HL-60/S4 treated with retinoic acid at 250 ng/mL for 4 days and 3 days (cell line): ENCODE results near the gene ZFPL1.
"Not testable (repeated sequence)": the region's sequence is repeated elsewhere in the genome, so short reads cannot be mapped to it uniquely, and the experiment has no call there.

ENCODE experiments used
- in situ Hi-C: fragments of 300-500 bp; cut with MboI; formaldehyde crosslinking; loops from 2 replicates; pipeline ENCODE4 v1.7.0; 2022; ENCODE audit warnings: low sequenced_read_pairs

Gene ZFPL1

DNA sequence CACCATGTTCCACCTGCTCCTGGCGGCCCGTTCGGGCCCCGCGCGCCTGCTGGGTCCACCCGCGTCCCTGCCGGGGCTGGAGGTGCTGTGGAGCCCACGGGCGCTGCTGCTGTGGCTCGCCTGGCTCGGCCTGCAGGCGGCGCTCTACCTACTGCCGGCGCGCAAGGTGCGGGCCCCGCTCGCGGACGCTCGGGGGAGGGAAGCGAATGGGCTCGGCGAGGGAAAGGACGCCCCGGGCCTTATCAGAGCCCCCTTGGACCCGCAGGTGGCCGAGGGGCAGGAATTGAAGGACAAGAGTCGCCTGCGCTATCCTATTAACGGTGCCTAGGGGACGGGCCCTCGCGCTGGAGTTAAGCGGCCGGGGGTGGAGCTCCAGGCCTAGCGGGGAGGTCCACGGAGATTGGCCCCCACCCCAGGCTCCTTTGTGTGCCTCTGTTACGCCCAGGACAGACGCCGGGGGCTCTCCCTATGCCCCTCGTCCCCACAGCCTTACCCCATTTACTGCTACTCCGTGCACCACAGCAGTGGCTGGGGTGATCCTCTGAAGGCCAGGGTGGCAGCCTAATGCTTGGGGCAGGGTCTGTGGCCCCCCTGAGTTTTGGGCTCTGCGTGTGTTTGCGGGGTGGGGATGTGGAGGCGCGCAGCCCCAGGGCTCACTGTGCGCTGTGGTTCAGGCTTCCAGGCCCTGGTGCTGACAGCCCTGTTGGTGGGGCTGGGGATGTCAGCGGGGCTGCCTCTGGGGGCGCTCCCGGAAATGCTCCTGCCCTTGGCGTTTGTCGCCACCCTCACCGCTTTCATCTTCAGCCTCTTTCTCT is 28.7 kb downstream of the ZFPL1 start:
- in situ Hi-C loops = no loop called here

DNA sequence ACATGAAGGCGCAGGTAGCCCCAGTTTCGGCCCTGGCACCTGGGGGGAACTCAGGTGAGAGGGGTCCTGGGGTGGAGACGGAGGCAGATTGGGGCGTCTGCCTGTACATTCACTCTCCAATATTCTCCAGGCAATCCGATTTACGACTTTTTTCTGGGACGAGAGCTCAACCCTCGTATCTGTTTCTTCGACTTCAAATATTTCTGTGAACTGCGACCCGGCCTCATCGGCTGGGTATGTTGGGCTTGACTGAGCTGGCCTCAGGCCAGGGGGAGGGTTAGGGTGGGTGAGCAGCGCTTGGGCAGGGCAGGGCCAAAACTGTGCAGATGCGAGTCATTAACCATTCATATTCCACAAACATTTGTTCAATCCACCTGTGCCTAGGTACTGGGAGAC is 29.3 kb downstream of the ZFPL1 start:
- in situ Hi-C loops = no loop called here

GRCh38 chr11:65113839-65114238 is 29.8 kb downstream of the ZFPL1 start:
- in situ Hi-C loops = no loop called here

DNA sequence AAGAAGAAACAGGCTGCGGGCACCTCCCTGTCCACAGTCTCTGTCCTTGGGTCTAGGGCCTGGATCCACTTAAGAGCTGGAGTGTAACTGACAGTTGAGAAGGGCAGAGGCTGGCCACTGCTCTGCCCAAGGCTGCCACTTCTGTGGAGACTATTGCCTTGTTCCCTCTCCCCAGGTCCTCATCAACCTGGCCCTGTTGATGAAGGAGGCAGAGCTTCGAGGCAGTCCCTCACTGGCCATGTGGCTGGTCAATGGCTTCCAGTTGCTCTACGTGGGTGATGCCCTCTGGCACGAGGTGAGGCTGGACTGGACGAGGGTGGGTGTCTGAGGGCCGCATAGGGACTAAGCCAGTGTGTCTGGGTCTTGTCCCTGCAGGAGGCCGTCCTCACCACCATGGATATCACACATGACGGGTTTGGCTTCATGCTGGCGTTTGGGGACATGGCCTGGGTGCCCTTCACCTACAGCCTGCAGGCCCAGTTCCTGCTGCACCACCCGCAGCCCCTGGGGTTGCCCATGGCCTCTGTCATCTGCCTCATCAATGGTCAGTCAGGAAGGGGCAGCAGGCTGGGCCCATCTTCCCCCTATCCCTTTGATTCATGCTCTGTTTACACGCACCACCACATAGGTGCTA is 30.6 kb downstream of the ZFPL1 start:
- in situ Hi-C loops = no loop called here

- in situ Hi-C loops = no loop called here
Measured at GRCh38 chr11:65115361-65116082, 31.5 kb downstream of the ZFPL1 start.

DNA sequence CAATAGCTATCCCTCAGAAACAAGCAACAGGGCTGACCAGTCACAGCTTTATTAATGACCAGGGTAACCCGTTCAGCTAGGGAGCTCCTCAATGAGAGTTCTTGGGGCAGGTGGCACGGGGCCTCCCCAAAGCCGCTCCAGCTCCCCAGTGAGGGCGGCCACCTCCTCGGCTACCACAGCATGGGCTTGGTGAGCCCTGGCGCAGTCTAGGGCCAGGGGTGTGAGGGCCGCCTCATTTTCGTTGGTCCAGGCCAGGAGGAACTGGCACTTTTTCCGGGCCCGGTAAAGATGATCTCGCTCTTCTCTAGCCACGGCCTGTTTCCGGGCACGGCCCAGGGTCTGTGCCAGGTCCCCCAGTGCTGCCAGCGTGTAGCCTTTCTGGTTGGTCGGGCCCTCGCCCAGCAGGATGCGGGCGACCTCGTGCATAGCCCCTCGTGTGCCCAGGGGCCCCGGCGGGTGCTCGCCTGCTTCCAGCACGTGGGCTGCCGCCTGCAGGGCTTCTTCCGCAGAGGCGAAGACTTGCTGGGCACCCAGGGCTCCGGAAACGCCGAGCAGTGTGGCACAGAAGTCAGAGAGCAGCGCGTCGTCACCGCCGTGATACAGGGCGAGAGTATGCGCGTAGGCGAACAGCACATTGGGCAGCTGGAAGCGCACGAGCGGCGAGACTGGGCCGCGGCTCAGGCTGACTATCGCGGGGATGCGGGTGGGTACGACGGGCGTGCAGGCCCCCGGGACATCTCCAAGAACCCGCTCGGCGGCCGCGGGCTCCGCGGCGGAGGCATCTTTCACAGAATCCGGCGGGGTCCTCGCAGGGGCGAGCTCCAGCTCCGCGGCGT is 32.6 kb downstream of the ZFPL1 start:
- in situ Hi-C loops = no loop called here

DNA sequence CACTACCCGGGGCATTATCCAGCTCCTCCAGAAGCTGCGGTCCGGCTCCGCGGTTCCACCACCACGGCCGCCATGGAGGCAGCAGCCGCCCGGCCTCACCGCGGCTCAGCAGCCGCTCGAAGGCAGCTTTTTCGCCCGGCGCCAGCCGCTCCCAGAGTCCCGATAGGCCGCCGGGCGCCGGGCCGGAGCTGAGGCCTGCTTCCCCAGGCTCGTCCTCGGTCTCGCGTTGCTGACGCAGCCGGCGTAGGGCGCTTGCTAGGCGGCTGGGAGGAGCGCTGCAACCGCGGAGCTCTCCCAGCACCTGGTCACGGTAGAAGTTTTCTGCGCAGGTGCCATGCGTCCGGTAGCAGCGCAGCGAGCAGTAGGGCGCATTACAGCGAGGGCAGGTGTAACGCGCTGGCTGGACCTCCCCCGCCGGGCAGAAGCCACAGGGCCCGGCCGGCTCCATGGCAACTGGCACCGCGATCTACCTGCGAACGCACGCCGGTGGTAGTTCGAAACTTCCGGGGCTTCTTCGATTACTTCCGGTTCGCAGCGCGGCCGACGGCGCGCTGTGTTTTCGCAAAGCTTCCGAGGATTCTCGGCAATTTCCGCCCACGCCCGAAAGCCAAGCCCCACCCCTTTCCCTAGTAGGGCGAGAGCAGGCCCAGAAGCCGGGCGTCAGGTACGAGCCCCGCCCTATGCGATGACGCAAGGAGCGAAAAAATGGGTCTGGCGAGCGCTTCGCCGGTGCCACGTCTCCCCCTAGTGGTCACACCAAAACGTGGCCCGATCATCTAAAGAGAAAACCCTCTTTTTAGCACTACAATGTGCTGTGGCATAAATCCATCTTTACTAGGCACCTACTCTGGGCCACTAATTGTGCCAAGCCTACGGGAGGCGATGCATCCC is 33.4 kb downstream of the ZFPL1 start, which contains the start of gene ZNHIT2:
Gene ZNHIT2, minus strand, starts transcription at position 496 of the 891 bp plus-strand sequence. Its CDS starts 48 bp downstream, at position 448.
- in situ Hi-C loops = no loop called here

DNA sequence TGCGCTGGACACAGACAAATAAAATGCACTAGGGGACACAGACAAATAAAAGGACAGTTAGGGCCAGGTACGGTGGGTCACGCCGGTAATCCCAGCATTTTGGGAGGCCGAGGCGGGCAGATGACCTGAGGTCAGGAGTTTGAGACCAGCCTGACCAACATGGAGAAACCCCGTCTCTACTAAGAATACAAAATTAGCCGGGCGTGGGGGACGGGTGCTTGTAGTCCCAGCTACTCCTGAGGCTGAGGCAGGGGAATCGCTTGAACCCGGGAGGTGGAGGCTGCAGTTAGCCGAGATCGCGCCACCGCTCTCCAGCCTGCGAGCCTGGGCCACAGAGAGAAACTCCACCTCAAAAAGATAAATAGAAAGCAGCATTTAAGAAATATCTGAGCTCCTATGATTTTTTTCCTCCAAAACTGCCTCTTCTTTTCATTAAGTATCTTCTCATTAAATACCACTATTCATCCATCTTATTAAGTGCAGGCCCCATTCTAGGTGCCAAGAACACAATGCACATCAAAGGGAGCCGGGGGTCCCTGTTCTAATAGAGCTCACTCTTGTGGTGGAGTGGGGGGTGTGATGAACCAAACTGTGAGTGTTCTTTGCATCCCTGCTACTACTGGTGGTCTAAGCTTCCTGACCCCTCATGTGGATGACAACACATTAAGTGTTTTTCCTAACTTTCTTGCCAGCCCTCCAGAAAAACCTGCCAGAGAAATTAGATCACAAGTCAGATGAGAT is 34.2 kb downstream of the ZFPL1 start:
- in situ Hi-C loops = no loop called here

DNA sequence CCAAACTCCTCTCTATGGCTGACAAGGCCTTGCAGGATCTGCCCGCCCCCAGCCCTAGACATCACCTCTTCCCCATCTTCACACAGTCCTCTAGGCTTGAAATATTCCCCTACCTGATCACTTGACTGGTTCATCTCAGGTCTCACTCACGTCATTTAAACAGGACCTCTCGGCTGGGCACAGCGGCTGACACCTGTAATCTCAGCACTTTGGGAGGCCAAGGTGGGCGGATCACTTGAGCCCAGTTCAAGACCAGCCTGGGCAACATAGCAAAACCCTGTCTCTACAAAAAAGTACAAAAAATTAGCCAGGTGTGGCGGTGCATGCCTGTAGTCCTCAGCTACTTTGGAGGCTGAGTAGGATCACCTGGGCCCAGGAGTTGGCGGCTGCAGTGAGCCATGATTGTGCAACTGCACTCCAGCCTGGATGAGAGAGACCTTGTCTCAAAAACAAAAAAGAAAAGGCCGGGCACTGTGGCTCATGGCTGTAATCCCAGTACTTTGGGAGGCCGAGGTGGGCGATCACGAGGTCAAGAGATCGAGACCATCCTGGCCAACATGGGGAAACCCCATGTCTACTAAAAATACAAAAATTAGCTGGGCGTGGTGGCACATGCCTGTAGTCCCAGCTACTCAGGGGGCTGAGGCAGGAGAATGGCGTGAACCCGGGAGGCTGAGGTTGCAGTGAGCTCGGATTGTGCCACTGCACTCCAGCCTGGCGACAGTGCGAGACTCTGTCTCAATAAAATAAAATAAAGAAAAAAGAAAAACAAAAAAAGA is 35.1 kb downstream of the ZFPL1 start:
- in situ Hi-C loops = not testable (repeated sequence)

DNA sequence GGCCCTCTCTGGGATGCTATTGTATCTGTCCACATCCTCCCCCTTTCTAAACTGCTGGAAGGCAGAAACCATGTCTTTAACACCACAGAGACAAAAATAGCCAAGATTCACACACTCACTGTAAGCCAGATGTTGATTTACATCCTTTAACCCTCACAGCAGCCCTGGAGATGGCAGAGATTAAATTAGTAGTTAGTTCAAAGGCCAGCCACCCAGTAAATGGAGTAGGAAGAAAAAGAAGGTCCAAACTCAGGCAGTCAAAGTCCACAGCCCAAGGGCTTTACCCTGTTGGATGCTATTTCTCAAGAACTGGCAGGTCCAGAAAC is 35.6 kb downstream of the ZFPL1 start:
- in situ Hi-C loops = no loop called here

- in situ Hi-C loops = no loop called here
Measured at GRCh38 chr11:65120831-65121230, 36.8 kb downstream of the ZFPL1 start.

GRCh38 chr11:65121447-65121864 is 37.4 kb downstream of the ZFPL1 start:
- in situ Hi-C loops = no loop called here

DNA sequence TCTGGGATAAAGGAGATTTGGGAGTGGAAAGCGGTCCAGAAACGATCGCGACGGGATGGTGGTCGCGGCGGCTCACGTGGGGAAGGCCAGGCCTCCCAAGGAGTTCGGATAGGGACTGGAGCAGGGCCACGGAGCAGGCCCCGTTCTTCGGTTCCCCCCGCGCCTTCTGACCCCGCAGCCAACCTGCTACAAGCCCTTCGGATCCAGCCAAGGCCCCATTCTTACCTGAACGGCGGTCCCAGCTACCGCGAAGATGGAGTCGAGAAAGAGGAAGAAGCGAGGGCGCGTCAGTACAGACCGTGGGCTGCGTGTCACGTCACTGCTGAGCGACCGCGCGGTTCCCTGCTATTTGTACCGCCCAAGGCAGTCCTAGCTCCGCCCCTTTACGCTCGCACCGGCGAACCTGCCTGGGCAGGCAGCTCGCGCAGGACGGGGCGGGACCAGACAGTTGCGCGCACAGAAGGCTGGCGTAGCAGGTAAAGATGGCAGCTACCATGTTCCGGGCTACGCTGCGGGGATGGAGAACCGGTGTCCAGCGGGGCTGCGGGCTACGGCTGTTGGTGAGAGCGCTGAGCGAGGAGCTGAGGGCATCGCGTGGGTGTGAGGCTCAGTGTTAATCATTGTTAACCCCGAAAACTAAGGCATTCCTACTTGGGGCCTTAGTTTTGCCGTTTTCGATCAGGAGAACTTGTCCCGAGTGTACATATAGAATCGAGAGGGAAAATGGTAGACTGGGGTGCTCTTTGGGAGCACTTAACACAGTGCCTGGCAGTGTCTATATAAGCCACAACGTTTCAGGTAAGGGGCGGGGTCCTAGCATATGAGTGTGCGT is 38.1 kb downstream of the ZFPL1 start, which contains the start of the genes FAU and MRPL49:
Gene FAU, minus strand, starts transcription at position 270 of the 832 bp plus-strand sequence. CDS start 321 bp downstream, outside the sequence.
Gene MRPL49, plus strand, starts transcription at position 457 of the 832 bp plus-strand sequence. Its CDS starts 26 bp downstream, at position 483.
- in situ Hi-C loops = no loop called here

- in situ Hi-C loops = no loop called here
Measured at GRCh38 chr11:65124480-65125196, 40.6 kb downstream of the ZFPL1 start.

- in situ Hi-C loops = no loop called here
Measured at GRCh38 chr11:65125197-65126056, 41.4 kb downstream of the ZFPL1 start.
